GM23248 (cell line): ENCODE data around the gene PDGFB. TPM values are rescaled to one million over a fixed set of nuclear protein-coding genes. Genes with fewer than 3 reads are reported as not detected.

Source experiments
- DNase-seq: peaks from one replicate; pipeline ENCODE4 v3.0.0-alpha.2; 2015
- H2AFZ ChIP-seq: fragments of 200-600 bp; sonication (generic); 2 replicates; pipeline ENCODE4 v1.6.1; 2016; ENCODE audit warnings: antibody characterized with exemption
- H3F3A ChIP-seq: fragments of 200-600 bp; sonication (generic); 2 replicates; pipeline ENCODE4 v1.6.1; 2016; ENCODE audit warnings: mild to moderate bottlenecking, antibody characterized with exemption, mixed run types; ENCODE audit not compliant: insufficient read depth
- H3K27ac ChIP-seq: fragments of 200-600 bp; sonication (generic); 2 replicates; pipeline ENCODE4 v1.5.1; 2016; ENCODE audit warnings: mild to moderate bottlenecking
- H3K27me3 ChIP-seq: fragments of 200-600 bp; sonication (generic); replicated peaks from 2 replicates; pipeline ENCODE4 v1.6.1; 2016; ENCODE audit warnings: mild to moderate bottlenecking; ENCODE audit not compliant: insufficient read depth
- H3K36me3 ChIP-seq: fragments of 200-600 bp; sonication (generic); 2 replicates; pipeline ENCODE4 v1.6.1; 2016; ENCODE audit warnings: low read depth, mild to moderate bottlenecking
- H3K4me1 ChIP-seq: fragments of 200-600 bp; sonication (generic); 2 replicates; pipeline ENCODE4 v1.6.1; 2016; ENCODE audit warnings: mild to moderate bottlenecking; ENCODE audit not compliant: insufficient read depth
- H3K4me2 ChIP-seq: fragments of 200-600 bp; sonication (generic); one replicate; pipeline ENCODE4 v1.6.1; 2016; ENCODE audit warnings: mild to moderate bottlenecking; ENCODE audit not compliant: unreplicated experiment
- H3K4me3 ChIP-seq: fragments of 200-600 bp; sonication (generic); 2 replicates; pipeline ENCODE4 v1.5.1; 2016; ENCODE audit warnings: mild to moderate bottlenecking
- H3K79me2 ChIP-seq: fragments of 200-600 bp; sonication (generic); 2 replicates; pipeline ENCODE4 v1.6.1; 2016; ENCODE audit warnings: mild to moderate bottlenecking; ENCODE audit not compliant: insufficient read depth
- H3K9ac ChIP-seq: fragments of 200-600 bp; sonication (generic); 2 replicates; pipeline ENCODE4 v1.6.1; 2016; ENCODE audit warnings: mild to moderate bottlenecking
- H3K9me2 ChIP-seq: fragments of 200-600 bp; sonication (generic); 2 replicates; pipeline ENCODE4 v1.6.1; 2016; ENCODE audit warnings: mixed run types, mild to moderate bottlenecking, moderate library complexity; ENCODE audit not compliant: insufficient read depth
- H3K9me3 ChIP-seq: fragments of 200-600 bp; sonication (generic); one replicate; pipeline ENCODE4 v1.6.1; 2017; ENCODE audit warnings: low read depth
- H4K20me1 ChIP-seq: fragments of 200-600 bp; sonication (generic); 2 replicates; pipeline ENCODE4 v1.6.0; 2016; ENCODE audit not compliant: insufficient read depth
- EZH2 ChIP-seq: fragments of 200-600 bp; sonication (generic); IDR thresholded peaks from 2 replicates; pipeline ENCODE4 v1.6.1; 2018; ENCODE audit warnings: antibody characterized with exemption, mild to moderate bottlenecking; ENCODE audit not compliant: insufficient read depth, poor library complexity, severe bottlenecking
- EZH2phosphoT487 ChIP-seq: fragments of 200-600 bp; sonication (generic); IDR thresholded peaks from 2 replicates; pipeline ENCODE4 v1.6.1; 2018; ENCODE audit warnings: antibody characterized with exemption, moderate library complexity, mild to moderate bottlenecking, low read depth; ENCODE audit not compliant: insufficient read depth
- WGBS, 2 experiments: methylation state at CpG; one replicate each; pipeline ENCODE4 v1.1.6; 2015 to 2017; ENCODE audit warnings: low lambda C conversion rate in 2 of 2, low coverage in 1 of 2; ENCODE audit errors: missing lambda C conversion rate in 2 of 2; 5-methylcytosine and 5-hydroxymethylcytosine counted together
- in situ Hi-C: fragments of 300-500 bp; cut with MboI; formaldehyde crosslinking; loops from 2 replicates; pipeline ENCODE4 v1.15.0; 2020
- polyA plus RNA-seq: library from polyadenylated mRNA; unstranded; fragments of >200 nt; fragmentation: Nextera tagmentation; extraction: Ambion mirVana; gene quantifications from 2 replicates; pipeline ENCODE4 v1.2.1, GENCODE V29; 2016
- total RNA-seq: library from RNA; depleted of rRNA; stranded (reverse); fragments of >200 nt; shearing (Covaris generic); gene quantifications from 2 replicates; pipeline ENCODE4 v1.2.3, GENCODE V29; 2014

PDGFB gene
- total and polyA plus RNA-seq, 2 experiments from 2014 or later: 0.14 TPM; not detected in 1

GRCh38 chr22:39245130-39246039 lies 603 bp upstream of the PDGFB start:
- no peaks in the 10 kb centered on the region for H3K79me2 ChIP-seq
- no peaks in the 10 kb centered on the region for H4K20me1 ChIP-seq
- peaks cover 12% of the 10 kb centered on the region; the same call in 1 of the 2 replicates for H3K4me1 ChIP-seq
- no peaks in the 10 kb centered on the region for H3K36me3 ChIP-seq
- no peak overlapping the region for H3K4me2 ChIP-seq
- H3K9me2 ChIP-seq: no peaks in the 10 kb centered on the region
- H3K27me3 ChIP-seq: peaks cover 38% of the 10 kb centered on the region
- no peak overlapping the region for H3K4me3 ChIP-seq
- H3K9ac ChIP-seq: no peak overlapping the region
- H3K27ac ChIP-seq: no peak overlapping the region
- in situ Hi-C loops: no loop called here
- H3F3A ChIP-seq: no peaks in the 10 kb centered on the region
- no peak for DNase-seq
- 82 to 89% methylated on average over 16 to 22 of the region's 22 CpGs for WGBS, 2 experiments
- no peak for TF ChIP-seq EZH2phosphoT487
- TF ChIP-seq EZH2: no peak
- H2AFZ ChIP-seq: no peak overlapping the region
- no peaks in the 10 kb centered on the region for H3K9me3 ChIP-seq

GRCh38 chr22:39244136-39244495 lies 666 bp downstream of the PDGFB start:
- Histone ChIP-seq H3K9me3 (no peaks in the 10 kb centered on the region), H3K79me2 (no peaks in the 10 kb centered on the region), H3K36me3 (no peaks in the 10 kb centered on the region), H4K20me1 (no peaks in the 10 kb centered on the region), H3K4me1 (peaks cover 12% of the 10 kb centered on the region; the same call in 1 of the 2 replicates), H3K27ac (no peak overlapping the region), H3F3A (no peaks in the 10 kb centered on the region), H2AFZ (no peak overlapping the region), H3K9ac (no peak overlapping the region), H3K4me2 (peak overlapping the region; percentile 7), H3K4me3 (peak overlapping the region; percentile 51), H3K9me2 (no peaks in the 10 kb centered on the region), H3K27me3 (peaks cover 38% of the 10 kb centered on the region)
- TF ChIP-seq EZH2phosphoT487 (no peak), EZH2 (no peak)
- 0 to 2% methylated on average over 25 to 28 of the region's 30 CpGs for WGBS, 2 experiments
- DNase-seq: peak; percentile 24
- in situ Hi-C loops: no loop called here

- TF ChIP-seq EZH2phosphoT487 (peak; percentile 36; the same call in 1 of the 2 replicates), EZH2 (no peak)
- Histone ChIP-seq H3K27ac (no peak overlapping the region), H3K9ac (no peak overlapping the region), H4K20me1 (no peaks in the 10 kb centered on the region), H3K4me1 (peaks cover 12% of the 10 kb centered on the region; the same call in 1 of the 2 replicates), H3K36me3 (no peaks in the 10 kb centered on the region), H3F3A (no peaks in the 10 kb centered on the region), H3K9me3 (no peaks in the 10 kb centered on the region), H3K4me2 (peak overlapping the region; percentile 58), H3K4me3 (peak overlapping the region; percentile 51), H3K9me2 (no peaks in the 10 kb centered on the region), H2AFZ (no peak overlapping the region), H3K79me2 (no peaks in the 10 kb centered on the region), H3K27me3 (peaks cover 38% of the 10 kb centered on the region)
- DNase-seq: no peak
- WGBS, 2 experiments: 1 to 3% methylated on average over 34 to 41 of the region's 65 CpGs
- in situ Hi-C loops: no loop called here
Measured at GRCh38 chr22:39243439-39244135, 1.2 kb downstream of the PDGFB start.

GRCh38 chr22:39242595-39243438 lies 2.0 kb downstream of the PDGFB start:
- no peak overlapping the region for H3K27ac ChIP-seq
- H3F3A ChIP-seq: no peaks in the 10 kb centered on the region
- 2% methylated on average over 36 to 74 of the region's 78 CpGs for WGBS, 2 experiments
- H3K27me3 ChIP-seq: peaks cover 38% of the 10 kb centered on the region
- no peaks in the 10 kb centered on the region for H3K9me3 ChIP-seq
- H3K4me2 ChIP-seq: peak overlapping the region; percentile 58
- in situ Hi-C loops: no loop called here
- H3K36me3 ChIP-seq: no peaks in the 10 kb centered on the region
- H3K9me2 ChIP-seq: no peaks in the 10 kb centered on the region
- no peak overlapping the region for H3K9ac ChIP-seq
- H3K79me2 ChIP-seq: no peaks in the 10 kb centered on the region
- no peak for DNase-seq
- TF ChIP-seq EZH2phosphoT487 (peak; percentile 51; the same call in 1 of the 2 replicates), EZH2 (peak; percentile 96)
- H3K4me3 ChIP-seq: peak overlapping the region; percentile 51; the same call in 1 of the 2 replicates
- peaks cover 12% of the 10 kb centered on the region; the same call in 1 of the 2 replicates for H3K4me1 ChIP-seq
- no peaks in the 10 kb centered on the region for H4K20me1 ChIP-seq
- no peak overlapping the region for H2AFZ ChIP-seq
